ENCODE data around the gene SIDT1. TPM values are rescaled to one million over a fixed set of nuclear protein-coding genes. Genes with fewer than 3 reads are reported as not detected.
A peak's percentile ranks its signal among the peaks of the same experiment; 100 is the strongest.

Gene SIDT1
- total RNA-seq, 6 experiments from 2014 or later, result 0.25 to 0.53 (median 0.35) TPM

DNA sequence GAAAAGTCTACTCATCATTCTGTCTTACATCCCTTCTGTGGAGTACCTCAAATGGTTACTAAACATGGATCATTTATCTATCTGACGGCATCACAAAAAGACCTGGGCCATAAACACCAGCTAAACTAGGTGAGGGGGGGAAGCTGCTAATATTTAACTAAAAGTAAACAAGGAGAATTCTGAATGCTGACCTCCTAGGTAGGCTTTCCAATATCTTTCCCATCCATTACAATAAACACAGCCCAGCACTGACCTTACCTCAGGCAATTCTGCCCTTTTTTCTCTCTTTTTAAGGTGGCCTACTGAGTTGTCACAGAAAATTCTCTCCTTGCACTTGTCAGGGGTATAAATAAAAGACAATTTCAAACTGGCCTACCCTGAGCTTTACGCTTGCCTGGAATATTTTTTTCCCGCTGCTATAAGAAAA is 131.0 kb downstream of the SIDT1 start:
- peak in 1 of 3 donors; percentile 52 for DNase-seq
- TF ChIP-seq POLR2A (IDR thresholded peaks at IDR 0.05) (peak; percentile 22), CTCF (IDR thresholded peaks at IDR 0.05) (no peak)
- Histone ChIP-seq H3K36me3 (peaks cover 0 to 10% (median 5%) of the 10 kb centered on the region in 4 donors), H3K4me3 (peak overlapping the region in 1 of 3 donors; percentile 29), H3K9me3 (no peaks in the 10 kb centered on the region), H3K27ac (peak overlapping the region; percentile 83 to 93 (median 89)), H3K4me1 (peaks cover 0 to 40% (median 16%) of the 10 kb centered on the region in 4 donors), H3K27me3 (no peaks in the 10 kb centered on the region)
- ATAC-seq, result peak; percentile 87 to 95 (median 91)
- intact Hi-C loops (cut with DNase I), result no loop called here
- 37% methylated on average over 3 of the region's 3 CpGs for WGBS (ENCODE audit: insufficient coverage, low coverage, low lambda C conversion rate, missing lambda C conversion rate)

GRCh38 chr3:113663761-113664160 is 131.4 kb downstream of the SIDT1 start:
- no peaks in the 10 kb centered on the region for H3K9me3 ChIP-seq
- peaks cover 0 to 10% (median 5%) of the 10 kb centered on the region in 4 donors for H3K36me3 ChIP-seq
- H3K4me1 ChIP-seq, result peaks cover 0 to 40% (median 16%) of the 10 kb centered on the region in 4 donors
- ATAC-seq, result peak; percentile 74 to 84 (median 79)
- DNase-seq, result no peak
- no peaks in the 10 kb centered on the region for H3K27me3 ChIP-seq
- H3K4me3 ChIP-seq, result peak overlapping the region in 1 of 3 donors; percentile 29
- intact Hi-C loops (cut with DNase I), result no loop called here
- H3K27ac ChIP-seq, result peak overlapping the region; percentile 72 to 93 (median 89)
- WGBS (ENCODE audit: insufficient coverage, low coverage, low lambda C conversion rate, missing lambda C conversion rate), result 19% methylated on average over 1 of the region's 1 CpG
- no peak for TF ChIP-seq CTCF (IDR thresholded peaks at IDR 0.05)
- TF ChIP-seq POLR2A (IDR thresholded peaks at IDR 0.05), result peak; percentile 40

DNA sequence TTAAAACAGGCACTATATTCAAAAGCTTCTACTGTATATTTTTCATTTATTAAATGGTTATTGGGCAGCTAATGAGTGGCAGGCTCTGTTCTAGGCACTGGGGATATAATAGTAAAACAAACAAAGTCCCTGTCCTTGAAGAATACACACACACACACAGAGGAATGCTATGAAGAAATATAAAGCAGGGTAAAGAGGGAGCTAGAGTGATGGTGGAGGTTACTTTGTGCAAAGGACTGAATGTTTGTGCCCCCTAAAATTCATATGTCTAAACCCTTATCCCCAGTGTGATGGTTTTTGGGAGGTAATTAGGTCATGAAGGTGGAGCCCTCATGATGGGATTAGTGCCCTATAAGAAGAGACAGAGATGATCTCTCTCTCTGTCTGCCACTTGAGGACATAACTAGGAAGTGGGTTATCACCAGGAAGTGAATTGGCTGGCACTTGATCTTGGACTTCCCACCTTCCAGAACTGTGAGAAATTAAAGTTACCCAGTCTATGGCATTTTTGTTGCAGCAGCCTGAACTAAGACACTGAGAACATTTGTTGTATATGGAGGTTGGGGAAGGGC is 132.3 kb downstream of the SIDT1 start:
- Histone ChIP-seq H3K4me1 (peaks cover 0 to 40% (median 16%) of the 10 kb centered on the region in 4 donors), H3K4me3 (no peak overlapping the region), H3K36me3 (peaks cover 0 to 7% (median 3%) of the 10 kb centered on the region in 4 donors), H3K27me3 (no peaks in the 10 kb centered on the region), H3K27ac (peak overlapping the region; percentile 72 to 93 (median 89)), H3K9me3 (no peaks in the 10 kb centered on the region)
- TF ChIP-seq POLR2A (IDR thresholded peaks at IDR 0.05), result no peak
- no peak for TF ChIP-seq CTCF (IDR thresholded peaks at IDR 0.05)
- DNase-seq (no peak), ATAC-seq (no peak)
- intact Hi-C loops (cut with DNase I), result no loop called here

GRCh38 chr3:113668015-113668414 is 135.7 kb downstream of the SIDT1 start:
- Histone ChIP-seq H3K27me3 (no peaks in the 10 kb centered on the region), H3K4me1 (peaks cover 0 to 17% (median 8%) of the 10 kb centered on the region in 4 donors), H3K9me3 (no peaks in the 10 kb centered on the region), H3K4me3 (no peak overlapping the region), H3K27ac (no peak overlapping the region), H3K36me3 (no peaks in the 10 kb centered on the region)
- ATAC-seq (no peak), DNase-seq (no peak)
- 66% methylated on average over 4 of the region's 4 CpGs for WGBS (ENCODE audit: insufficient coverage, low coverage, low lambda C conversion rate, missing lambda C conversion rate)
- TF ChIP-seq POLR2A (IDR thresholded peaks at IDR 0.05) (no peak), CTCF (IDR thresholded peaks at IDR 0.05) (no peak)
- intact Hi-C loops (cut with DNase I), result no loop called here

Data from right lobe of liver (tissue), 6 donors.